IMR-90 (cell line): ENCODE results near the gene SRD5A3. TPM values are rescaled to one million over a fixed set of nuclear protein-coding genes. Genes with fewer than 3 reads are reported as not detected.

ENCODE experiments used
- ATAC-seq: fragments of 200-7000 bp; cut with Tn5 transposase; 2 replicates; pipeline ENCODE4 v1.9.1; 2020; ENCODE audit warnings: low read depth, mild to moderate bottlenecking, moderate library complexity
- BruUV-seq: library from RNA; stranded (reverse); fragments of 400-500 nt; replicated peaks from 2 replicates; lab custom pipeline; 2021; lab: Mats Ljungman, UMichigan
- CTCF ChIA-PET: fragments of 300-600 bp; formaldehyde crosslinking; extraction: SDS; loops from one replicate; lab custom pipeline; 2021; ENCODE audit warnings: antibody characterized with exemption; lab: Yijun Ruan, JAX
- POLR2A ChIA-PET: fragments of 300-600 bp; sonication (Branson Sonifier 250); formaldehyde crosslinking; loops from one replicate; lab custom pipeline; 2022; ENCODE audit warnings: antibody characterized with exemption; ENCODE audit not compliant: unreplicated experiment; lab: Charles Lee
- DNase-seq: peaks from one replicate; pipeline ENCODE4 v3.0.0; 2013
- H2AFZ ChIP-seq: replicated peaks from 2 replicates; pipeline ENCODE3; 2013; ENCODE audit warnings: low read length, mild to moderate bottlenecking; ENCODE audit not compliant: poor library complexity
- H2AK5ac ChIP-seq: 2 replicates; pipeline ENCODE4 v1.6.1; 2013; ENCODE audit warnings: low read depth, low read length, inconsistent platforms
- H2AK9ac ChIP-seq: replicated peaks from 2 replicates; pipeline ENCODE3; 2013; ENCODE audit warnings: mild to moderate bottlenecking, low read depth, low read length, moderate library complexity; ENCODE audit not compliant: poor library complexity
- H2BK120ac ChIP-seq: 2 replicates; pipeline ENCODE4 v1.6.1; 2013; ENCODE audit warnings: low read depth, low read length, inconsistent platforms
- H2BK15ac ChIP-seq: 3 replicates; pipeline ENCODE4 v1.6.1; 2013; ENCODE audit warnings: low read depth, low read length, inconsistent platforms
- H2BK20ac ChIP-seq: 2 replicates; pipeline ENCODE4 v1.6.1; 2013; ENCODE audit warnings: low read depth, mild to moderate bottlenecking, inconsistent platforms, low read length, moderate library complexity
- H2BK5ac ChIP-seq: 2 replicates; pipeline ENCODE4 v1.6.1; 2013; ENCODE audit warnings: mild to moderate bottlenecking, low read depth, low read length, inconsistent platforms; ENCODE audit not compliant: poor library complexity, severe bottlenecking
- H3K14ac ChIP-seq: replicated peaks from 2 replicates; pipeline ENCODE4 v1.6.1; 2013; ENCODE audit warnings: low read depth, low read length, inconsistent platforms
- H3K18ac ChIP-seq: 2 replicates; pipeline ENCODE4 v1.6.1; 2013; ENCODE audit warnings: low read depth, low read length, control low read depth
- H3K23ac ChIP-seq: 2 replicates; pipeline ENCODE4 v1.6.1; 2013; ENCODE audit warnings: low read depth, low read length, inconsistent platforms
- H3K27ac ChIP-seq: 2 replicates; pipeline ENCODE4 v1.5.1; 2013; ENCODE audit warnings: mild to moderate bottlenecking, control low read depth, low read length; ENCODE audit not compliant: insufficient read depth
- H3K27me3 ChIP-seq: 2 replicates; pipeline ENCODE4 v1.6.1; 2013; ENCODE audit warnings: low read length; ENCODE audit not compliant: control insufficient read depth, insufficient read depth
- H3K36me3 ChIP-seq: 2 replicates; pipeline ENCODE4 v1.6.1; 2013; ENCODE audit warnings: low read length, mixed read lengths; ENCODE audit not compliant: control insufficient read depth, insufficient read depth
- H3K4ac ChIP-seq: 2 replicates; pipeline ENCODE4 v1.6.1; 2013; ENCODE audit warnings: low read depth, low read length, inconsistent platforms
- H3K4me1 ChIP-seq: 2 replicates; pipeline ENCODE4 v1.6.1; 2013; ENCODE audit warnings: low read length, mixed read lengths; ENCODE audit not compliant: control insufficient read depth, insufficient read depth
- H3K4me2 ChIP-seq: 2 replicates; pipeline ENCODE4 v1.6.1; 2013; ENCODE audit warnings: low read depth, mild to moderate bottlenecking, control low read depth, low read length, moderate library complexity
- H3K4me3 ChIP-seq: 2 replicates; pipeline ENCODE4 v1.5.1; 2013; ENCODE audit warnings: low read depth, mild to moderate bottlenecking, control low read depth, low read length, moderate library complexity; ENCODE audit not compliant: insufficient read depth
- H3K56ac ChIP-seq: 2 replicates; pipeline ENCODE4 v1.6.1; 2013; ENCODE audit warnings: low read length, inconsistent platforms; ENCODE audit not compliant: insufficient read depth; ENCODE audit errors: extremely low read depth
- H3K79me1 ChIP-seq, 2 experiments: 2 replicates each; pipeline ENCODE4 v1.6.1; 2013; ENCODE audit warnings: low read length in 2 of 2, inconsistent platforms in 1 of 2, low read depth in 1 of 2
- H3K9ac ChIP-seq: 2 replicates; pipeline ENCODE4 v1.6.1; 2013; ENCODE audit warnings: low read depth, low read length, control low read depth
- H3K9me1 ChIP-seq: 2 replicates; pipeline ENCODE4 v1.6.1; 2013; ENCODE audit warnings: low read length, inconsistent platforms; ENCODE audit not compliant: insufficient read depth
- H3K9me3 ChIP-seq: 2 replicates; pipeline ENCODE4 v1.6.1; 2013; ENCODE audit warnings: low read length; ENCODE audit not compliant: control insufficient read depth, insufficient read depth
- H4K20me1 ChIP-seq: 2 replicates; pipeline ENCODE4 v1.6.1; 2013; ENCODE audit warnings: low read length, inconsistent platforms; ENCODE audit not compliant: insufficient read depth
- H4K5ac ChIP-seq: 2 replicates; pipeline ENCODE4 v1.6.1; 2013; ENCODE audit warnings: mild to moderate bottlenecking, low read depth, low read length, control low read depth
- H4K8ac ChIP-seq, 2 experiments: 2 replicates each; pipeline ENCODE4 v1.6.1; 2013; ENCODE audit warnings: low read depth in 2 of 2, low read length in 2 of 2, control low read depth in 1 of 2, inconsistent platforms in 1 of 2
- H4K91ac ChIP-seq: 2 replicates; pipeline ENCODE4 v1.6.1; 2013; ENCODE audit warnings: low read depth, low read length, inconsistent platforms; ENCODE audit not compliant: insufficient read depth
- BHLHE40 ChIP-seq: fragments of 150-350 bp; IDR thresholded peaks from 2 replicates; pipeline ENCODE4 v1.6.1; 2016; ENCODE audit warnings: mild to moderate bottlenecking, low read depth, low read length
- CEBPB ChIP-seq: IDR thresholded peaks from 2 replicates; pipeline ENCODE4 v1.6.1; 2012; ENCODE audit warnings: low read depth, low read length, improper control_type of control experiment
- CTCF ChIP-seq: conservative IDR thresholded peaks from 2 replicates; pipeline ENCODE4 v1.5.1; 2012; ENCODE audit warnings: mild to moderate bottlenecking, low read depth, low read length, improper control_type of control experiment
- ELK1 ChIP-seq: fragments of 150-350 bp; IDR thresholded peaks from 2 replicates; pipeline ENCODE4 v1.6.1; 2016; ENCODE audit warnings: low read depth, mild to moderate bottlenecking, low read length, moderate library complexity, borderline replicate concordance
- FOS ChIP-seq: fragments of 150-350 bp; IDR thresholded peaks from 2 replicates; pipeline ENCODE4 v1.6.1; 2016; ENCODE audit warnings: low read depth, low read length
- MAFK ChIP-seq: IDR thresholded peaks from 2 replicates; pipeline ENCODE4 v1.6.1; 2012; ENCODE audit warnings: low read depth, low read length, improper control_type of control experiment
- MAZ ChIP-seq: IDR thresholded peaks from 2 replicates; pipeline ENCODE4 v1.6.1; 2012; ENCODE audit warnings: low read depth, mild to moderate bottlenecking, low read length, improper control_type of control experiment, moderate library complexity, borderline replicate concordance
- MXI1 ChIP-seq: IDR thresholded peaks from 2 replicates; pipeline ENCODE4 v1.6.1; 2012; ENCODE audit warnings: low read depth, mild to moderate bottlenecking, low read length, moderate library complexity, borderline replicate concordance
- NFE2L2 ChIP-seq: fragments of 150-350 bp; IDR thresholded peaks from 2 replicates; pipeline ENCODE4 v1.6.1; 2016; ENCODE audit warnings: low read depth, mild to moderate bottlenecking, low read length
- RAD21 ChIP-seq: IDR thresholded peaks from 2 replicates; pipeline ENCODE4 v1.6.1; 2012; ENCODE audit warnings: low read length, improper control_type of control experiment
- RFX5 ChIP-seq: IDR thresholded peaks from 2 replicates; pipeline ENCODE4 v1.8.0; 2012; ENCODE audit warnings: low read depth, mild to moderate bottlenecking, low read length, moderate library complexity
- WGBS, 2 experiments: methylation state at CpG; one replicate each; pipeline versions ENCODE4 v1.1.5 to v1.1.7; 2013; ENCODE audit warnings: missing lambda C conversion rate in 2 of 2; ENCODE audit not compliant: insufficient read length in 1 of 2; ENCODE audit errors: extremely low coverage in 2 of 2; 5-methylcytosine and 5-hydroxymethylcytosine counted together
- dilution Hi-C: fragments of 300-500 bp; cut with HindIII; formaldehyde crosslinking; loops from one replicate; pipeline ENCODE4 v1.14.3; 2018; ENCODE audit warnings: low sequenced_read_pairs; ENCODE audit not compliant: unreplicated experiment
- in situ Hi-C: fragments of 300-500 bp; cut with MboI; formaldehyde crosslinking; loops from 3 replicates; pipeline ENCODE4 v1.14.3; 2019; ENCODE audit warnings: low sequenced_read_pairs, inconsistent platforms, mixed read lengths
- intact Hi-C: fragments of 100-400 bp; cut with micrococcal nuclease; formaldehyde crosslinking; loops from 2 replicates; pipeline ENCODE4 v1.10.0; 2022
- polyA plus RNA-seq, 3 experiments: library from polyadenylated mRNA; depleted of rRNA; stranded (reverse); fragments of >200 nt; gene quantifications; 2 replicates each; pipeline ENCODE4 v1.2.3, GENCODE V29; 2012; ENCODE audit warnings: low replicate concordance in 1 of 3
- total RNA-seq: library from RNA; depleted of rRNA; stranded (reverse); fragments of >200 nt; gene quantifications from 2 replicates; pipeline ENCODE4 v1.2.3, GENCODE V29; 2012

The SRD5A3 gene
- total and polyA plus RNA-seq, 2 of the 4 experiments (the other 2 are of a cell fraction) = 5.6 to 6.8 TPM

DNA sequence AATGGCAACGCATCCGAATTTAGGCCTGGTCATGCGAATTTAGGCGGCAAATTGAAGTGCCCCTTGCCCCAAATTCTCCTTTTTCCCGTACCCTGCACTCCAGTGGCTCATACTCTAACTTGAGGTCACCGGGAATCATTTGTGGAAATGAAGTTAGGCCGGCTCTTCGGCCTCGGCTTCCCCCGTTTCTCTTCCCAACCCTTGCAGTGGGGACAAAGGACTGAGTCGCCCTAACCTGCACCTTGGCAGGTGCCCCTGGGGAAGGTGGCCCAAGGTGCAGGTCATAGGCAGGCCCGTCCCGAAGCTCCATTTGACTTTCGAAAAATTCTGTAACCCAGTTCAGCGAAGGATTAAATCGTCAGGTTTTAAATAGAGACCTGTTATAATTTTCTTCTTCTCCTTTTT is 811 bp downstream of the SRD5A3 start:
- Histone ChIP-seq H3K9me1 (no peaks in the 10 kb centered on the region), H3K23ac (peak overlapping the region; percentile 87; the same call in 1 of the 2 replicates), H3K18ac (peak overlapping the region; percentile 25; the same call in 1 of the 2 replicates), H2BK5ac (peak overlapping the region; percentile 75), H3K9me3 (no peaks in the 10 kb centered on the region), H3K4me2 (peak overlapping the region; percentile 93), H2BK20ac (peak overlapping the region; percentile 76), H3K4me1 (peaks cover 14% of the 10 kb centered on the region), H2BK120ac (peak overlapping the region; percentile 90), H3K9ac (peak overlapping the region; percentile 88), H4K20me1 (no peaks in the 10 kb centered on the region), H2AK9ac (peak overlapping the region; percentile 86), H3K36me3 (no peaks in the 10 kb centered on the region), H2BK15ac (peak overlapping the region; percentile 65; the same call in 2 of the 3 replicates), H3K4me3 (peak overlapping the region; percentile 64), H3K14ac (peak overlapping the region; percentile 78), H2AFZ (peak overlapping the region; percentile 98), H3K4ac (peak overlapping the region; percentile 82), H3K56ac (peak overlapping the region; percentile 70), H3K27me3 (no peaks in the 10 kb centered on the region), H4K8ac (peak overlapping the region; percentile 49 to 91), H4K91ac (peak overlapping the region; percentile 32), H4K5ac (peak overlapping the region; percentile 68), H3K79me1 (peaks cover 13 to 17% of the 10 kb centered on the region in 2 experiments; a peak in 2 of 4 replicates), H3K27ac (peak overlapping the region; percentile 79), H2AK5ac (no peak overlapping the region)
- DNase-seq = no peak
- TF ChIP-seq BHLHE40 = no peak
- no peak for TF ChIP-seq CTCF
- no peak for TF ChIP-seq CEBPB
- TF ChIP-seq ELK1 = no peak
- no peak for TF ChIP-seq MXI1
- TF ChIP-seq RAD21 = no peak
- no peak for TF ChIP-seq MAZ
- no peak for TF ChIP-seq FOS
- TF ChIP-seq RFX5 = no peak
- TF ChIP-seq MAFK = no peak
- no peak for TF ChIP-seq NFE2L2
- ATAC-seq = no peak
- POLR2A ChIA-PET = interaction anchor here (0.6 kb wide), 2 partner anchors 98 to 199 kb away, joined by 3 to 4 read pairs; no protein-coding TSS in a partner anchor
- 10% methylated on average over 4 of the region's 16 CpGs; no CpG with 5 or more reads in 1 of the 2 experiments for WGBS, 2 experiments
- in situ Hi-C loops = loop anchor here (5.0 to 25.0 kb wide), 4 partner anchors 205 to 585 kb away; partner anchors contain the start of gene EXOC1
- CTCF ChIA-PET = interaction anchor here (0.6 kb wide), 1 partner anchor 11 kb away, joined by 4 read pairs; no protein-coding TSS in a partner anchor
- intact Hi-C loops = loop anchor here (1.0 to 5.0 kb wide), 9 partner anchors 49 to 955 kb away; partner anchors contain the start of genes CLOCK, EXOC1 and NMU
- dilution Hi-C loops = no loop called here
- no TSS peak for BruUV-seq
